NCI-H1105 treated with DMSO at 0.1 percent for 48 hours (cell line): Measurements from ENCODE around the gene FXYD1.
"Not testable (repeated sequence)": the region's sequence is repeated elsewhere in the genome, so short reads cannot be mapped to it uniquely, and the experiment has no call there.

Experiments used
- DNase-seq: peaks from one replicate; lab custom pipeline; 2025; lab: John Stamatoyannopoulos, UW

The FXYD1 gene

GRCh38 chr19:35125270-35125717, 13.3 kb upstream of the FXYD1 start:
- no peak for DNase-seq

DNA sequence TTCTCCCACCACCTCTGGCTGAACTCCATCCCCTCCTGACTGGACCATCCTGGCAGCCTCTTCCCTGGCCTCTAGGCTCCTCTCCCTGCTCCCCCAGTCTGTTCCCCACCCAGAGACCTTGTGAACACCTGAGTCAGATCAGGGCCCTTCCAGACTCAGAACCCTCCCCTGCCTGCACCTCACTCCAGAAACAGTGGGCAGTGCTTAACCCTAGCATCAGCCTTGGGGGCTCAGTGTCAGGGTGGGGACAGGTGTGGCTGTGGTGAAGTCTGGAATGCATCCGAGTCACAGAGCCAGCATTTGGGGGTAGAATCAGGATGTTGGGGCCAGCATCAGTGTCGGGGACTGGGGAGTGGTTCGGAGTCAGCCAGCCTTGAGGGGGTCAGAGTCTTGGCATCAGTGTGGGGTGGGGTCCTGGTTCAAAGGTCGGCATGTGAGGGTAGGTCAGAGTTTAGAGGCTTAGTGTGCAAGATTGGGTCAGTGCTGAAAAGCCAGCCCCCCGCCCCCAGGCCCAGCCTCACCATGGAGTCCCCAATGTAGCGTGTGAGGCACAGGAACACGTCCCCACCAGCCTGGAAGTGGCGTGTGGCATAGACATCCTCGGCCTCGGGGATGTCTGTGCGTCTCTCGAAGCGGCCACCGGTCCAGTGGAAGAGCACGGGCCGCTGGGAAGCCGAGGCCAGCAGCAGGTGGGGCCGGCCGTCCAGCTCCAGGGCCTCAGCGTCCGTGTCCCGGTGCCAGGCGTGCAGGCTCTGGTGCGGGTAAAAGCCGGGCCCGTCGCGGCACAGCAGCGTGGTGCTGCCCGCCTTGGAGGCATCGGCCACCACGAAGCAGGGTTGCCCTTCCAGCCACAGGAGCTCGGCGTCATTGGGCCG, 12.6 kb upstream of the FXYD1 start:
- DNase-seq: no peak

DNA sequence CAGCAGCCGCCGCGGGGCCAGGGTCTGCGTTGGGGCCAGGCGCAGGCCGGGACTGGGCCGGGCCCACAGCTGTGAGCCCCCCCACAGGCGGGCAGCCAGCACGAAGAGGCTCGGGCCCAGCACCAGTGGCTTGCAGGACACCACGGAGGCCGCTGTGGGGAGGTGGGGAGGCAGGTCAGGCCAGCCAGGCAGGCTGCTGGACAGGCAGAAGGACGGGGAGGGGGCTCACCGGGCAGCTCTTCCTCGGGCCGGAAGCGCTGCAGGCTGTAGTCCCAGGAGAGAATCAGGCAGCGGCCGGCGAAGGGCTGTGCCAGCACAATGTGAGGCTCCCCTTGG, 12.0 kb upstream of the FXYD1 start:
- DNase-seq: no peak

- DNase-seq: no peak
Measured at GRCh38 chr19:35127871-35128270, 10.8 kb upstream of the FXYD1 start.

- DNase-seq: no peak
Measured at GRCh38 chr19:35128398-35129057, 10.1 kb upstream of the FXYD1 start.

DNA sequence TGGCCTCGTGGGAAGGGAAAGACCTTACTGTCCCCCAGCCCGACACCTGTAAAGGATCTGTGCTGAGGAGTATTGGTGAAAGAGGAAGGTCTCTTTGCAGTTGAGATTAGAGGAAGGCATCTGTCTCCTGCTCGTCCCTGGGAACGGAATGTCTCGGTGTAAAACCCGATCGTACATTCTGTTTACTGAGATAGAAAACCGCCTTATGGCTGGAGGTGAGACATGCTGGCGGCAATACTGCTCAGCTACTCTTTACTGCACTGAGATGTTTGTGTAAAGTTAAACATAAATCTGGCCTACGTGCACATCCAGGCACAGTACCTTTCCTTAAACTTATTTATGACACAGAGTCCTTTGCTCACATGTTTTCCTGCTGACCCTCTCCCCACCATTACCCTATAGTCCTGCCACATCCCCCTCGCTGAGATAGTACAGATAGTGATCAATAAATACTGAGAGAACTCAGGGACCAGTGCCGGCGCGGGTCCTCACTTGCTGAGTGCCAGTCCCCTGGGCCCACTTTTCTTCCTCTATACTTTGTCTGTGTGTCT, 8.8 kb upstream of the FXYD1 start:
- DNase-seq: not testable (repeated sequence)

DNA sequence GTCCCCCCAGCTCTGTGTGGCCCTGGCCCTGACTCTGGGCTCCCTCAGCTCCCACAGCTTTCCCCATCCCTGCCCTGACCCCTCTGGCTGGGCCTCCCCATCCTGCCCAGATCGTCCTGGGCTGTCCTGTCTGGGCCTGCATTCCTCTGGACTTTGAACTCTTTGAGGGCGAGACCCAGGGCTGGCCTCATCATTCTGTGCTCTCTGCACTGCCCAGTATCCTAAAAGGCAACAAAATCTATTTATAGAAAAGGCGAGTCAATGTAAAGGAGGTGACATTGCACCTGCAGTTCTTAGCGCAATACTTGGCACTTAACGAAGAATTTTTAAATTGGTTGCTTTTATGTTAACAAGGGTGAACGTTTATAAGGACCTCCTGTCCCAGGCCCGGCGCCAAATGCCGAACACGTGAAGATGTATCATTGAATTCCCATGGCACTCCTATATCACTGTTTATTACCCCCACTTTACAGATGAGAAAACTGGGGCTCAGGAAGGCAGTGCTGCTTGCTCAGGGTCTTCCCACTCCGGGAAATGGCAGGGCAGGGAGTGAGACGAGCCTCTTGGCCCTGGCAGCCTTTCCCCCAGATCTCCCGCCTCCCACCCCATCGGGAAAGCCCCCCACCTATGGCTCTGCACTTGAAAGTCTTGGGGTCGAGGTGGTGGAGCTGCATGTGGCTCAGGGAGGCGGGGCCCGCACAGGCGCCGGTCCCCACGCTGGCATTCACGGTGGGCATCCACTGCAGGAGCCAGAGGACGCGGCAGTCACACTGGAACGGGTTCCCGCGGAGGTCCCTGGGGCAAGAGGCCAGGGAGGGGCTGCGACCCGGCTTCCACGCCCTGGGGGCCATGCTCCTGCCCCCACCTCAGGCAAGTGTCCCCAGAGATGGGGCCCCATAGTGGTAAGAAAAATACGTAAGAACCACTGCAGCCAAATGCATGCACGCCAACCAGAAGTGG, 7.6 kb upstream of the FXYD1 start:
- DNase-seq: no peak

DNA sequence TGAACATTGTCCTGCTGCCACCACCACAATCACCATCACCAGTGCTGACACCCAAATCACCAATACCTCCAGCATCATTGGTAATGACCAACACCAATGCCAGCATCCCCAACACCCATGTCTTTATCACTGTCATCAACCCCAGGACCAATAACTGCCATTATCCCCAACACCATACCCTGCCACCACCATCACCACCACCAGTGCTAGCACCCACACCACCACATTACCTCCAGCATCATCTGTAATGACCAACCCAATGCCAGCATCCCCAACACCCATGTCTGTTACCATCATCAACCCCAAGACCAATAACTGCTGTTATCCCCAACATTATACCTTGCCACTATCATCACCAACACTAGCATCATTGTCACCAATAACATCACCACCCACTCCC, 6.4 kb upstream of the FXYD1 start:
- DNase-seq: no peak

- no peak for DNase-seq
Measured at GRCh38 chr19:35133826-35134225, 4.8 kb upstream of the FXYD1 start.

DNA sequence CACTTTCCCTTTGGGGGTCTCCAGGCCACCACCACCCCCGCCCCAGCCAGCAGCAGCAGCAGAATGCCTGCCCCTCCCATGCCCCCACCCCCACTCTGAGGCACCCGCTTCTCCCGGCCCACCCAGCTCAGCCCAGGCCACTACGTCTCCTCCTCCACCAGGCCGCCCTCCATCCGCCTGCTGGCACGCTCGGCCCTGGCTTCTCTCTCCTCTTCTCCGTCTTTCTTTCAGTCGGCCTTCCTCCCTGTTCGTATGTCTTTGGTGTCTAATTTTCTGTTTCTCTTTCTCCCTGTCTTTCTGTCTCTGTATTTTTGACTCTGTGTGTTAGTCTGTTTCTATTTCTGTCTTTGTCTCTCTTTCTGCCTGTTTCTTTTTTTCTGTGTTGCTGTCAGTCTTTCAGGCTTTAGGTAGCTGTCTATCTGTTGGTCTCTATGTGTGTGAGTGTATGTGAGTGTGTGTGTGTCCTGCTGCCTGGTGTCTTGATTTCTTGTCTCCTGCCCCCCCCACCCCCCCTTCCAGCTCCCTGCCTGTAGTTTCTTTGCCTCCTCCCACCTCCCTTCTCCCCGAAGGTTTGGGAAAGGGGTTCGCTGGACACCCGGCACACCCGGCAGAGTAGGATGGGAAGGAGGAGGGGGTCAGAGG, 3.9 kb upstream of the FXYD1 start, which contains the start of gene LGI4:
Gene LGI4, minus strand, starts transcription at position 459 of the 642 bp plus-strand sequence. Its CDS starts 379 bp downstream, at position 80.
- DNase-seq: no peak

- DNase-seq: peak; percentile 31
Measured at GRCh38 chr19:35135389-35135909, 3.2 kb upstream of the FXYD1 start.

DNA sequence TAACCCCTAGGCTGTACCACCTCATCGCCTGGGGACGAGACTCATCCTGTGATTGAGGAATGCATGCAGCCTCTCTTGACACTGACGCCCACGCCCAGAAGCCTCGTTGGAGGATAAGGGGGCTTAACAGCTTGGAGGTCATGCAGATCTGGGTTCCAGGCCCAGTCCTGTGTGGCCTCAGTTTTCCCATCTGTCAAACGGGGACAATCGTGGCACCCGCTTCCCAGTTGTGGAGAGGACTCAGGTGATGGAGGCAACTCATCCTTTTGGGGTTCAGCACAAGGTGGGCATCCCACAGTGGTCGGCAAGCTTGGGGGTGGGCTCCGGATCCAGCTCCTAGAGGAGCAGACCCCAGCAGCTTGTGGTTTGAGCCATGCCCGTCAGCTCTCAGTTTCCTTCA, 2.4 kb upstream of the FXYD1 start:
- no peak for DNase-seq

- no peak for DNase-seq
Measured at GRCh38 chr19:35136977-35137702, 1.5 kb upstream of the FXYD1 start.

DNA sequence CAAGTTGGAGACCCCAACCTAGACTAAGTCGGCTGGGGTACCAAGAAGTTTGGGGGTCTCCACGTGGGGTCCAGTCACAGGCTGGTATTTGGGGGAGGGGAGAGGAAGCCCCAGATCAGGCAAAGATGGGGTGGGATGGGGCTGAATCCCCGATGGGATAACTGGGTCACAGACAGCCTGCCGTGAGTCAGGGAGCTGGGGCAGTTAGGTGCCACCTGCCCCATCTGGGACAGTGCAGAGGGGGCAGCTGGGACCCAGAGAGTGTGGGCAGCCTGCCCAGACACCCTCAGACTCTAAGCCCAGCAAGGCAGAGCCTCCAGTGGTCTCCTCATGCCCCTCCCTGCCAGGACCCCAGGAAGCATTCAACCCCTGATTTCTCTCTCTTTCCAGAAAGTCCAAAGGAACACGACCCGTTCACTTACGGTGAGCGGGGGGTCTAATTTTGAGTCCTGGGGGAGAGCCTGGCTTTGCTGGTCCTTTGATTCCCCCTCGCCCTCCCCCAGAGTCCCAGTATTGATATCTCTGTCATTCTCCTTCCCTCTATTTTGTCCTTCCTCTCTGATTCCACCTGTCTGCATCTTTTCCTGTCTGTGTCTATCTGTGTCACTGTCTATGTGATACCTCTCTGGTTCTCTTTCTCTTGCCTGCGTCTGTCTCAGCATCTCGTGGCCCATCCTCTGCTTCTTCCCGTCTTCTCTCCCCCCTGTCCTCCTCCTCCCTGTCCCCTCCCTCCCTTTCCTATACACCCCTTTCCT, 1.8 kb downstream of the FXYD1 start:
- DNase-seq: no peak

GRCh38 chr19:35140962-35141836, 2.6 kb downstream of the FXYD1 start:
- DNase-seq: peak; percentile 53

DNA sequence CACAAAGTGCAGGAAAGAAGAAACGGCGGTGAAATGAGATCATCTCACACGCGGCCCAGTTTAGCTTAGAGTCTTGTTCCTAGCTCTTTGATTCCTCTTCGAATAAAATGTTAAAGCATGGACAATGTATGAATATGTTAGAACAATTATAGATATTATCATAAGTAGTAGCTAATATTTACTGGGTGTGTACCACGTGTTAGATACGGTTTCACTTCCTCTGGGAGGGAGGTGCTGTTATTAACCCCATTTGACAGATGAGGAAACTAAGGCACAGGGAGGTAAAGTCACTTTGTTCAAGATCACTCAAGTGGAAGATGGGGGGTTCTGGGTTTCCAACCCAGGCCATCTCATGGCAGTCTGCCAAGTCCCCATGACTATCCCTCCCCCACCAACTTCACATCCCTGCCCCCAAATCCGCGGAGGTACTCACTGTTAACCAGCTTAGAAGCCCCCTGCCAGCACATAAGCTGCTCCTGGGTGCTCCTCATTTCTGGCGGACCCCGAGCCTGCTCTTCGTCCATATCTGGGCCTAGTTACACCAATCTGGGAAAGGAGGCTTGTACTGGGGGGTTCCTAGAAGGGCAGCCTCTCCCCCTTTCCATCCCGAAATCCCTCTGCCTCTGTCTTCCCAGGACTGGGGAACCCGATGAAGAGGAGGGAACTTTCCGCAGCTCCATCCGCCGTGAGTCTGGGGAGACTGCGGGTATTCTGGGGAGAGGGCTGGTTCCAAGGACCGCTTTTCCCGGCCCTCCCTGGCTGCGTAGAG, 3.4 kb downstream of the FXYD1 start:
- no peak for DNase-seq

DNA sequence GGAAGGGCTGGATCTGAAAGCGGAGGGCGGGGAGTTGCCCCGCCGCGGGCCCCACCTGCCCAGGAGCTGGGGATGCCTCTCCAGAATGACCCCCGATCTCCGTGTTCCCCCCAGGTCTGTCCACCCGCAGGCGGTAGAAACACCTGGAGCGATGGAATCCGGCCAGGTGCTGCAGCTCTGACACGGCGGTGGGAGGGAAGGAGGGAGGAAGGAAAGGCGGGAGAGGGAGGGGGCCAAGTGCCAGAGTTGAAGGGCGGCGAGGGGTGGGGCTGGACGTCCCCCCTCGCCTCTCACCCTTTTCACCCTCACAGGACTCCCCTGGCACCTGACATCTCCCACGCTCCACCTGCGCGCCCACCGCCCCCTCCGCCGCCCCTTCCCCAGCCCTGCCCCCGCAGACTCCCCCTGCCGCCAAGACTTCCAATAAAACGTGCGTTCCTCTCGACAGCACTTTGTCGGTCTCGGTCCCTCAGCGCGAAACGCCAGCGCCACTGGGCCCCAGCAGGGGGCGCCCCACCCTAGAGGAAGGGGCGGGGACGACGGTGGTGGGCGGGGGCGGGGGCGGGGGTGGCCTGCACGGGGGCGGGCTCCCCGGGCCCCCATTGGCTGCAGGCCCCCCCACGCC, 4.1 kb downstream of the FXYD1 start:
- peak; percentile 59 for DNase-seq
